Thyroid gland (tissue), 4 donors: Measurements from ENCODE around the gene VPS18.

Experiments used
- POLR2A ChIP-seq, 2 donors: fragments of 450-650 bp; IDR thresholded peaks; one replicate each; pipeline ENCODE4 v1.6.1; 2017; ENCODE audit warnings: antibody characterized with exemption in 2 of 2, mild to moderate bottlenecking in 2 of 2, moderate library complexity in 1 of 2
- TF ChIP-seq, protein P1 (sequence below), 6 experiments: fragments of 200-600 bp in 3 of 6; fragments of 450-650 bp in 3 of 6; sonication (generic) in 3 of 6; IDR thresholded peaks; one replicate each; pipeline ENCODE4 v1.5.1; 2016 to 2019; ENCODE audit warnings: antibody characterized with exemption in 6 of 6, mild to moderate bottlenecking in 2 of 6, inconsistent platforms in 1 of 6, moderate library complexity in 1 of 6

DNA sequence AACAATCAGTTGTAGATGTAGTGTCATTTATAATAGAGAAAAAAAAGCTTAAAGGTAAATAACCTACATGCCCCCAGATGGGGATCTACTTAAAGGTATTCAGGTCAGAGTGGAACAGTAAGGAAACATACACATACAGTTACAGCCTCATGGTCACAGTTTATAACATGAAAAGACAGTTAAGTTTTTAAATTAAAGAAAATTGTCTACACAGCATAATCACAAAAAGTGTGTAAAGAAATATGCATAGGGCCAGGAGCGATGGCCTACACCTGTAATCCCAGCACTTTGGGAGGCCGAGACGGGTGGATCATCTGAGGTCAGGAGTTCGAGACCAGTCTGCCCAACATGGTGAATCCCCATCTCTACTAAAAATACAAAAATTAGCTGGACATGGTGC, 27.1 kb upstream of the VPS18 start:
- TF ChIP-seq, protein P1, sequence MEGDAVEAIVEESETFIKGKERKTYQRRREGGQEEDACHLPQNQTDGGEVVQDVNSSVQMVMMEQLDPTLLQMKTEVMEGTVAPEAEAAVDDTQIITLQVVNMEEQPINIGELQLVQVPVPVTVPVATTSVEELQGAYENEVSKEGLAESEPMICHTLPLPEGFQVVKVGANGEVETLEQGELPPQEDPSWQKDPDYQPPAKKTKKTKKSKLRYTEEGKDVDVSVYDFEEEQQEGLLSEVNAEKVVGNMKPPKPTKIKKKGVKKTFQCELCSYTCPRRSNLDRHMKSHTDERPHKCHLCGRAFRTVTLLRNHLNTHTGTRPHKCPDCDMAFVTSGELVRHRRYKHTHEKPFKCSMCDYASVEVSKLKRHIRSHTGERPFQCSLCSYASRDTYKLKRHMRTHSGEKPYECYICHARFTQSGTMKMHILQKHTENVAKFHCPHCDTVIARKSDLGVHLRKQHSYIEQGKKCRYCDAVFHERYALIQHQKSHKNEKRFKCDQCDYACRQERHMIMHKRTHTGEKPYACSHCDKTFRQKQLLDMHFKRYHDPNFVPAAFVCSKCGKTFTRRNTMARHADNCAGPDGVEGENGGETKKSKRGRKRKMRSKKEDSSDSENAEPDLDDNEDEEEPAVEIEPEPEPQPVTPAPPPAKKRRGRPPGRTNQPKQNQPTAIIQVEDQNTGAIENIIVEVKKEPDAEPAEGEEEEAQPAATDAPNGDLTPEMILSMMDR (IDR thresholded peaks at IDR 0.05), result no peak
- no peak for TF ChIP-seq POLR2A (IDR thresholded peaks at IDR 0.05)
